Mononuclear cell (primary cell): ENCODE results near the gene CLIC6. TPM values are rescaled to one million over a fixed set of nuclear protein-coding genes. Genes with fewer than 3 reads are reported as not detected.
"Not testable (repeated sequence)": the region's sequence is repeated elsewhere in the genome, so short reads cannot be mapped to it uniquely, and the experiment has no call there.

Source experiments
- H3K27me3 ChIP-seq: 2 replicates; pipeline ENCODE4 v1.6.0; 2011; ENCODE audit warnings: low read length, control low read depth; ENCODE audit not compliant: insufficient read depth
- H3K4me1 ChIP-seq: 2 replicates; pipeline ENCODE4 v1.5.1; 2011; ENCODE audit warnings: mild to moderate bottlenecking, low read length, control low read depth; ENCODE audit not compliant: insufficient read depth
- H3K4me3 ChIP-seq: 2 replicates; pipeline ENCODE4 v1.5.1; 2011; ENCODE audit warnings: mild to moderate bottlenecking, low read length, moderate library complexity
- H3K9me3 ChIP-seq: 2 replicates; pipeline ENCODE4 v1.5.1; 2011; ENCODE audit warnings: low read depth, mild to moderate bottlenecking, control low read depth, low read length
- total RNA-seq: library from RNA; depleted of rRNA; stranded (reverse); fragments of >200 nt; gene quantifications from one replicate; pipeline ENCODE4 v1.2.3, GENCODE V29; 2012

Gene CLIC6
- total RNA-seq, 1 donor = 0.10 TPM

- H3K9me3 ChIP-seq = no peaks in the 10 kb centered on the region
- H3K4me3 ChIP-seq = no peak overlapping the region
- no peaks in the 10 kb centered on the region for H3K4me1 ChIP-seq
- no peaks in the 10 kb centered on the region for H3K27me3 ChIP-seq
Observed at GRCh38 chr21:34715985-34716596, 47.3 kb downstream of the CLIC6 start.

DNA sequence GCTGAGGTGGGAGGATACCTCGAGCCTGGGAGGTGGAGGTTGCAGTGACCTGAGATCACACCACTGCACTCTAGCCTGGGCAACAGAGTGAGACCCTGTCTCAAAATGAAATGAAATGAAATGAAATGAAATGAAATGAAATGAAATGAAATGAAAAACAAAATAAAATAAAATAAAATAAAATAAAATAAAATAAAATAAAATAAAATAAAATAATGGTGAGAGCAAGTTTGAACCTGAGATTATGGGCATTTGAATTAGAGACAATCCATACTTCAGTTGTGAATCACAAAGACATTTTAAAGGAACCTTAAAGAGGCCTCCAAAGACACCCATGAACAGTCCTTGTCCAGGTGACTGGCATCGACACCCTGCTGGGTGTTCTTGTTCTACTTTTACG lies 49.7 kb downstream of the CLIC6 start:
- not testable (repeated sequence) for H3K4me3 ChIP-seq, H3K4me1 ChIP-seq, H3K27me3 ChIP-seq, H3K9me3 ChIP-seq

DNA sequence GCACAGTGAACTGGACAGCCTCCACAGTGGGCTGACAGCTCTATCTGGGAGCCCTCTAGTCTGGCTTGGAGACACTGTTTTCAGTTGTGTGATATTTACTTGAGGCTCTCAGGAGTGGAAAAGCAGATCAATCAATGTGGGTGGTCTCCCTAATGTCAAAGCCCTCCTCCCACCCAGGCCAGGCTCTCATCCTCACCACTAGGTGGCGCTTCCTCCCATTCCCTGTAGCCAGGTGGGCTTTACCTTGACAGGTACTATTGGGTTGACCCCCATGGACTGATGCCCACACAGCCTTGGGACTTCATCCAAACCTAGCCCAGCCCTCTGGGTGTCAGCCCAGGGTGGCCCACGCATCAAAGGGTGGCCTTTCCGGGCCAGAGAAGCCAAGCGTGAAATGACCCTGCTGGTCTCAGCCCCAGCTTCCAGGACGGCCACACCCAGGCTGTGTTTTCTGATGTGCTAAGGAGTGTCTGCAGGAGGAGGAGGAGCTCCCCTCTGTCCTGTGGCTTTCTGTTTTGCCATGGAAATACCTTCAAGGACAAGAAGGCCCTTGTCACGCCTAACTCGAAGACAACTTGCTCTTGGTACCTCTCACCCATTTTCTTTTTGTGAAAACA lies 54.0 kb downstream of the CLIC6 start:
- Histone ChIP-seq H3K4me1 (no peaks in the 10 kb centered on the region), H3K4me3 (no peak overlapping the region), H3K9me3 (no peaks in the 10 kb centered on the region), H3K27me3 (no peaks in the 10 kb centered on the region)

DNA sequence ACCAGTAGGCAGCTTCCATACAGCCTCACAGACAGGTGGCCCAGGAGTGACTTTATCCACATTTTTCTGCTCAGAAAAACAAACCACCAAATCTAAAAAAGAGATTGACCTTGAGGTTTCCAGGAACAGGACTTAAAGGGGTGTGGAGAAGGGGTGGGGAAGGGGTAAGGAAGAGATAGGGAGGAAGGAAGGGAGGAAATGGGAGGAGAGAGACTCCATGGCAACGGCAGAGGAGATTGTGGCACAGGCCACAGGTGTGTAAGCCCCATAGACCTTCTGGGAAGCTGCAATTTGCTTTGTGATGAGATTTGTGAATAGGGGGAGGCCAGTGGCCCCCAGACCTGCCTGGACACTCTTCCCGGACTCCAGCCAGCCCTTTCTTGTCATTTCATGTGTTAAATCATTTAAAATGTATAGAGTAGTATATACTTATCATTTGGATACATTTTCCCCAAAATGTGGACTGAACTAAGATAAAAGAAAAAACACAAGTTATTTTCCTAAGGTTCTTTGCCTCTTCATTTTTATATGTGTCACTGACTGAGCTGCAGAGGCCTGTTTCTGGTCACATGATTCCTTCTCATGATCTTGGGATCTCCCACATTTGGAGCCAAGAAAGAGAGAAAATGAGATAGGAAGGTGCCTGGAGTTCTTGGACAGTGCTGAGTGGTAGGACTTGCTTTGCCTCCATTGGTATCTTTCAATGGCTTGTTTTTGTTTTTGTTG lies 55.5 kb downstream of the CLIC6 start:
- Histone ChIP-seq H3K4me1 (no peaks in the 10 kb centered on the region), H3K9me3 (no peaks in the 10 kb centered on the region), H3K27me3 (no peaks in the 10 kb centered on the region), H3K4me3 (no peak overlapping the region)

DNA sequence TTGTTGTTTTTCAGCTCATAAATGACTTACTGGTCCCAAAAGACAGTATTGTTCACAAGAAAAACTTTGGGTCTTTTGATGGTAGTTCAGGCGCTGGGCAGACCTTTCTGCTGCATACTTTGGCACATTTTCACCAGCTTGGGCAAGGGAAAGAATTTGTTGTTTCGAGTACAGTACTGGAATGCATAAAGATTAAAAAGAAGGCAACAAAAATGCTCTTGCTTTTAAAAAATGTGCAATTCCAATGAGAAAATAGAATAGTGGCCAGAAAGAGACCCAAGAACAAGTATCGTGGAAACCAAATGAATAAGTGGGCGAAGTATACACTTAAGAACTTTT lies 56.0 kb downstream of the CLIC6 start:
- H3K4me3 ChIP-seq = no peak overlapping the region
- no peaks in the 10 kb centered on the region for H3K9me3 ChIP-seq
- no peaks in the 10 kb centered on the region for H3K4me1 ChIP-seq
- no peaks in the 10 kb centered on the region for H3K27me3 ChIP-seq

DNA sequence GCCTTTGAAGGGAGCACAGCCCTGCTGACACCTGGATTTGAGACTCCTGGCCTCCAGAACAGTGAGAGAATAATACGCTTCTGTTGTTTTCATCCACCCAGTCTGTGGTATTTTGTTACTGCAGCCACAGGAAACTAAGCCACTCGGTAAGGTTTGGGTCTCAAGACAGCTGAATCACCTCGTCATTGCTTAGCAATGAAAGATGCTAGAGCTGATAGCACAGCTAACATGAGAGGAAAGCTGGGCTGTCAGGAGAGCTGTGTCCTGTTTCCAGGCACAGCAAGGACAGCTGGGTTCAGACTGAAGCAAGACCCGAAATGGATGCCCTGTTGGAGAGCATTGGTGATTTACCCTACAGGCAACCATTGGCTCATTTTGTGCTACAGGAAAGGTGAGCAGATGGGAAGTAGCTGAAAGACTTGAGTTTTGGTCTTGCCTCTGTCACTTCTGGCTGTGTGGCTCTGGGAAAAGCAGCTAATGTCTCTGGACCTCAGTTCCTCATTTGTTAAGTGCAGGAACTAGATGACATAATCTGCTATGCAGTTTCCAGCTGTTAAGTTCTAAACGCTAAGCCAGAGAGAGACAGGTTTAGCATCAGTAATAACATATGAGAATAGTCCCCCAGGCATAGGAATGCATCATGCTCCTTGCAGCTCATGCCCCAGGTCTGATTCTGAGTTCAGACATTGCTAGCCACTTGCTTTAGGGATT lies 58.0 kb downstream of the CLIC6 start:
- H3K4me1 ChIP-seq = no peaks in the 10 kb centered on the region
- H3K9me3 ChIP-seq = no peaks in the 10 kb centered on the region
- H3K27me3 ChIP-seq = no peaks in the 10 kb centered on the region
- H3K4me3 ChIP-seq = no peak overlapping the region

GRCh38 chr21:34728479-34728878 lies 59.7 kb downstream of the CLIC6 start:
- Histone ChIP-seq H3K27me3 (no peaks in the 10 kb centered on the region), H3K9me3 (no peaks in the 10 kb centered on the region), H3K4me3 (no peak overlapping the region), H3K4me1 (no peaks in the 10 kb centered on the region)

DNA sequence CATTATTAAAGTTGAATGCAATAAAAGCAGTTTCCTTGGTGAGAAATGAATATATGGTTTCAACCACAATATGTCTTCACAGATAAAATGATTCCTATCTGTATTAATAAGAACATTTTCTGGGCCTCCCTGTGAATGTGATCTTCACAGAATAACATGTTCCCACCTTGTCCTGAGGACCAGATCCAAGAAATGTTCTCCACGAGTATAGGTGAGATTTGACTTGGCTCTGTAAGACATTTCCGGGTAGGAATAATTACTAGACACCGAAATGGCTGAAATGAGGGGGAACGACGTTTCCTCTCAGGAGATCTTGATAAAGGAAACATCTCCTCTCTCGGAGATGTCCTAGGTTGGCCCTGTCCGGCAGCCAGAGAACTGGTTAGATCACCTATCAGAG lies 61.4 kb downstream of the CLIC6 start:
- H3K9me3 ChIP-seq = no peaks in the 10 kb centered on the region
- H3K27me3 ChIP-seq = no peaks in the 10 kb centered on the region
- H3K4me1 ChIP-seq = no peaks in the 10 kb centered on the region
- H3K4me3 ChIP-seq = no peak overlapping the region

GRCh38 chr21:34730756-34731445 lies 62.1 kb downstream of the CLIC6 start:
- H3K4me3 ChIP-seq = no peak overlapping the region
- H3K9me3 ChIP-seq = no peaks in the 10 kb centered on the region
- H3K4me1 ChIP-seq = no peaks in the 10 kb centered on the region

GRCh38 chr21:34732388-34732821 lies 63.6 kb downstream of the CLIC6 start:
- Histone ChIP-seq H3K4me3 (no peak overlapping the region), H3K9me3 (no peaks in the 10 kb centered on the region), H3K27me3 (no peaks in the 10 kb centered on the region), H3K4me1 (no peaks in the 10 kb centered on the region)

More at GRCh38 chr21:34730756-34731445, 62.1 kb downstream of the CLIC6 start:
- H3K27me3 ChIP-seq = no peaks in the 10 kb centered on the region

DNA sequence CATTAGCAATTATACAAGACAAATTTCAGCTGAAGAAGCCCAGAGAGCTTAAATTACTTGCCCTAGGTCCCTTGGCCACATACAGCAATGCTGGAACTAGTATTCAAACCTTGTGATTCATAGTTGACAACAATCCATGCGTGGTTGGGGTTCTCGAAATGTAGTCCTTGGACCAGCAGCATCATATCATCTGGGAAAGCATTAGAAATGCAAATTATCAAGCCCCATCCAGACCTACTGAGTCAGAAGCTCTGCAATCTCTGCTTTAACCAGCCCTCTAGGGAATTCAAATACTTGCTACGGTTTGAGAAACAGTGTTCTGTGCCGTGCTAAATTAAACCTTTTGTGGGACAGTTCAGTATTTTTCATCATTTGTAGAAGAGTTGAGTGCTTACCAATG lies 65.1 kb downstream of the CLIC6 start:
- H3K9me3 ChIP-seq = no peaks in the 10 kb centered on the region
- H3K27me3 ChIP-seq = no peaks in the 10 kb centered on the region
- H3K4me1 ChIP-seq = no peaks in the 10 kb centered on the region
- H3K4me3 ChIP-seq = no peak overlapping the region

GRCh38 chr21:34734696-34735095 lies 65.9 kb downstream of the CLIC6 start:
- Histone ChIP-seq H3K27me3 (no peaks in the 10 kb centered on the region), H3K4me3 (no peak overlapping the region), H3K9me3 (no peaks in the 10 kb centered on the region), H3K4me1 (no peaks in the 10 kb centered on the region)

DNA sequence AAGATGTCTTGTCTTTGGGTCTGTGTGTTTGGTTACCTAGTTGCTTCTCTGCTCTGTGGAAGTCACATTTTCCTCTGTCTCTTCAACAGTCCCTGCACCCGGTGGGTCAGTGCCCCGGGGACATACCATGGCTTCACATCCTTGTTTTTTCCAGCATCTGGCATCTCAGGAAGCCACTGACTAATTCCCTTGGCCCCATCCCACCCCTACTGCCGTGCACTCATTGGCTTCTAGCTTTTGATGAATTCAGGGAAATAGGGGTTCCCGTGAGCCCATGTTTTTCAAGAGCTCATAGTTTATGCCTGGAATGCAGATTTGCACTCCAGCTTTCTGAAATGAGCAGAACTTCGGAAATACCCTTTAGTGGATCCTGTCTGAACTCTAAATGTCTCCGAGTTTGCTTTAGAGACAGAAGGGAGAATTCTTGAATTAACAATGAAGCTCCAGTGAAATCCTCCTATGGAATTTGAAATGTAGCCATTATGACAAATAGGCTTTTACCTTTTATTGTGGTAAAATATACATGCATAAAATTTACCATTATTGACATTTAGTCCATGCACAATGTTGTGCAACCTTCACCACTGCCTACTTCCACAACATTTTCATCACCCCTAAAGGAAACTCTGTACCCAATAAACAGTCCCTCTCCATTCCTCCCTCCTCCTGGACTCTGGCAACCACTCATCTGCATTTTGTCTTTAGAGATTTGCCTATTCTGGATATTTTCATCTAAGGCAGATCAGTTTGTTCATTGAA lies 67.5 kb downstream of the CLIC6 start:
- no peaks in the 10 kb centered on the region for H3K27me3 ChIP-seq
- H3K4me1 ChIP-seq = no peaks in the 10 kb centered on the region
- no peaks in the 10 kb centered on the region for H3K9me3 ChIP-seq
- H3K4me3 ChIP-seq = no peak overlapping the region

DNA sequence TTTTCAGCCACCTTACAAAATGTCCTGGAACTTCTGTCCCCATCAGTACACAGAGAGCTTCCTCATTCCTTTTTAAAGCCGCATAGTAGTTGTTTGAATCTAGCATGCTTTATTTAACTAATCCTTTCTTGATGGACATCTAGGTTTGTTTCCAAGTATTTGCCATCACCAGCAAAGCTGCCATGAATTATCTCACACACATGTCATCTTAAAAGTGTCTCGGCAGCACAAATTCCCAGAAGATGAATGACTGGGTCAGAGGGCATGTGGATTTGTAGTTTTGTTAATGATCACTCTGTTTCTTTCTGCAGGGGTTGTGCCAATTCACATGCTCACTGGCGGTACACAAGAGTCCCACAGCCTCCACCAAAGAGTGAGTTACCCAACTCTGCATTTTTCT lies 68.3 kb downstream of the CLIC6 start:
- Histone ChIP-seq H3K4me1 (no peaks in the 10 kb centered on the region), H3K4me3 (no peak overlapping the region), H3K9me3 (no peaks in the 10 kb centered on the region), H3K27me3 (no peaks in the 10 kb centered on the region)
